ENCODE data around the gene IQSEC2.
A peak's percentile ranks its signal among the peaks of the same experiment; 100 is the strongest.

The IQSEC2 gene

GRCh38 chrX:53241558-53241957 is 39.8 kb downstream of the IQSEC2 start:
- DNase-seq, result no peak

GRCh38 chrX:53239474-53239873 is 41.9 kb downstream of the IQSEC2 start:
- DNase-seq, result peak; percentile 6

- DNase-seq, result no peak
Observed at GRCh38 chrX:53237056-53237455, 44.3 kb downstream of the IQSEC2 start.

GRCh38 chrX:53236025-53236679 is 45.2 kb downstream of the IQSEC2 start:
- no peak for DNase-seq

- DNase-seq, result no peak
Observed at GRCh38 chrX:53235566-53235965, 45.8 kb downstream of the IQSEC2 start.

GRCh38 chrX:53234484-53234883 is 46.9 kb downstream of the IQSEC2 start:
- DNase-seq, result no peak

GRCh38 chrX:53233536-53233935 is 47.8 kb downstream of the IQSEC2 start:
- no peak for DNase-seq

- no peak for DNase-seq
Observed at GRCh38 chrX:53230116-53230515, 51.3 kb downstream of the IQSEC2 start.

- DNase-seq, result no peak
Observed at GRCh38 chrX:53227224-53227765, 54.1 kb downstream of the IQSEC2 start.

- peak; percentile 94 for DNase-seq
Observed at GRCh38 chrX:53224860-53225797, 56.3 kb downstream of the IQSEC2 start, which contains the start of gene KDM5C. Gene KDM5C, minus strand, starts transcription at chrX:53225207. Its CDS starts 318 bp downstream, at chrX:53224889.

- no peak for DNase-seq
Observed at GRCh38 chrX:53223955-53224859, 57.2 kb downstream of the IQSEC2 start.

GRCh38 chrX:53223068-53223693 is 58.2 kb downstream of the IQSEC2 start:
- no peak for DNase-seq
